ENCODE data around the gene TNIP1. TPM values are rescaled to one million over a fixed set of nuclear protein-coding genes. Genes with fewer than 3 reads are reported as not detected.

The TNIP1 gene
- polyA plus RNA-seq, 2 of the 4 experiments (the other 2 are of a cell fraction): 48.4 to 53.4 TPM

DNA sequence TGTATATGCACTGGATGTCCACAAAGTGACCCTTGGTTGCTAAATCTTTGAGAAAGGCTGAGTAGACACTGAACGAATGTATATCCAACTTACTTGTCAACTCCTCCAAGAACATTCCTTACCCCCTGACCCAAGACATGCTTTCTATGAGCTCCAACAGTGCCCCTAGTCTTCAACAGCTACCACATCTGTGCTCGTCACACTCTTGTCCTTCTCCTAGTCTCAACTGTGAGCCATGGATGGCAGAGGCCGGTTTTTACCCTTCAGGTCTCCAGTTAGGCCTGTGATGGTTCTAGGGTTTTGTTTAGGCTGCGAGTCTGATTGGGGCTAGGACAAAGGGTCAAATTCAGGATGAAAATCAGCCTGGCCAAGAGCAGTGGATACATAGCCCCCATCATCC is 79.4 kb downstream of the TNIP1 start:
- ATAC-seq: no peak
- ChIA-PET POLR2A (no interaction called here), CTCF (interaction anchor here (0.7 to 4.7 kb wide), 13 partner anchors 9 to 280 kb away, joined by 3 to 59 read pairs (median 5); no protein-coding TSS in a partner anchor)
- DNase-seq (ENCODE audit: low read depth in 1 of 2, low spot score in 1 of 2): no peak
- Histone ChIP-seq H3K4me1 (no peaks in the 10 kb centered on the region), H3K4me3 (no peak overlapping the region), H3K27ac (no peak overlapping the region), H3K9me3 (no peaks in the 10 kb centered on the region), H3K4me2 (no peak overlapping the region)
- no peak for FAIRE-seq
- WGBS (ENCODE audit: missing lambda C conversion rate): 34% methylated on average over 4 of the region's 4 CpGs
- no peak for TF ChIP-seq ZNF302 (CRISPR knock-in tag; IDR thresholded peaks at IDR 0.05)
- TF ChIP-seq, protein P1, sequence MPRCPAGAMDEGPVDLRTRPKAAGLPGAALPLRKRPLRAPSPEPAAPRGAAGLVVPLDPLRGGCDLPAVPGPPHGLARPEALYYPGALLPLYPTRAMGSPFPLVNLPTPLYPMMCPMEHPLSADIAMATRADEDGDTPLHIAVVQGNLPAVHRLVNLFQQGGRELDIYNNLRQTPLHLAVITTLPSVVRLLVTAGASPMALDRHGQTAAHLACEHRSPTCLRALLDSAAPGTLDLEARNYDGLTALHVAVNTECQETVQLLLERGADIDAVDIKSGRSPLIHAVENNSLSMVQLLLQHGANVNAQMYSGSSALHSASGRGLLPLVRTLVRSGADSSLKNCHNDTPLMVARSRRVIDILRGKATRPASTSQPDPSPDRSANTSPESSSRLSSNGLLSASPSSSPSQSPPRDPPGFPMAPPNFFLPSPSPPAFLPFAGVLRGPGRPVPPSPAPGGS (IDR thresholded peaks at IDR 0.05): no peak

DNA sequence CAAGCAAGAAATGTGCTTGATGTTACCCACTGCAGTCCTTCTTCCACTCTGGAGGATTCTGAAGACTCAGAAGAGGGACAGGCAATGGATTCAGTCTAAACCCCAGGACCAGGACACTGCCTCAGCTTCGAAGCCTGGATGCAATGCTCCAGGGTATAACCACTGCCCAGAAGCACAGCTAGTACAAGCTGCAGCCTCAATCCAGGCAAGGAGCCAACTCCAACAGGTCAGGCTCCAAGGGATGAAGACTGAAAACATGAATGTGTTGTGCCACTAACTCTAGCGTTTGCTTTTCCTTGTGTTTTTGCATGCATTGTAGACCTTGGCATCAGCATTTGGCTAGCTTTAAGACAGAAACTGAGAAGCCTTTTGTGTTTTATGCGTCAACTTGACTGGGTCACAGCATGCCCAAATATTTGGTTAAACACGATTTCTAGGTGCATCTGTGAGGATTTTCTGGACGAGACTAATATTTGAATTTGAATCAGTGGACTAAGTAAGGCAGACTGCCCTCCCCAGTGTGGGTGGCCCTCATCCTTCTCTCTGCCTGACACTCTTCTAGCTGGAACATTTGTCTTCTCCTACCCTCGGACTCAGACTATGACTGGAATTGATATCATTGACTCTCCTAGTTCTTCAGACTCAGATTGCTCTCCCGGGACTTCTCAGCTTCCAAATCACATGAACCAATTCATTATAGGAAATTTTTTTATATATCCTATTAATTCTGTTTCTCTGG is 81.0 kb downstream of the TNIP1 start:
- Histone ChIP-seq H3K9me3 (no peaks in the 10 kb centered on the region), H3K4me1 (no peaks in the 10 kb centered on the region), H3K27ac (no peak overlapping the region), H3K4me2 (no peak overlapping the region), H3K4me3 (no peak overlapping the region)
- no peak for ATAC-seq
- POLR2A ChIA-PET: no interaction called here
- CTCF ChIA-PET: interaction anchor here (1.1 to 4.7 kb wide), 5 partner anchors 116 to 652 kb away, joined by 3 to 48 read pairs (median 7); no protein-coding TSS in a partner anchor
- TF ChIP-seq ZSCAN20 (CRISPR knock-in tag; IDR thresholded peaks at IDR 0.05) (no peak), KDM5A (IDR thresholded peaks at IDR 0.05) (no peak), CBX8 (IDR thresholded peaks at IDR 0.05) (no peak), RNF2 (IDR thresholded peaks at IDR 0.05; ENCODE audit: borderline replicate concordance, low read depth) (no peak), GATA3 (IDR thresholded peaks at IDR 0.05; ENCODE audit: borderline replicate concordance) (no peak), EHF (CRISPR knock-in tag; IDR thresholded peaks at IDR 0.05) (no peak), ZNF302 (CRISPR knock-in tag; IDR thresholded peaks at IDR 0.05) (no peak), FOXS1 (CRISPR knock-in tag; IDR thresholded peaks at IDR 0.05) (no peak), NR3C1 (IDR thresholded peaks at IDR 0.05) (no peak), POLR2A (IDR thresholded peaks at IDR 0.05; ENCODE audit: low read length) (no peak), RAD21 (conservative IDR thresholded peaks at IDR 0.05 in 1 of 2, IDR thresholded peaks at IDR 0.05 in 1 of 2) (no peak), SMC3 (IDR thresholded peaks at IDR 0.05) (no peak), FOSB (CRISPR knock-in tag; IDR thresholded peaks at IDR 0.05) (no peak), EHMT2 (IDR thresholded peaks at IDR 0.05; ENCODE audit: low read depth) (no peak), ZC3H11A (IDR thresholded peaks at IDR 0.05) (no peak), JUNB (IDR thresholded peaks at IDR 0.05) (no peak)
- TF ChIP-seq, protein P2, sequence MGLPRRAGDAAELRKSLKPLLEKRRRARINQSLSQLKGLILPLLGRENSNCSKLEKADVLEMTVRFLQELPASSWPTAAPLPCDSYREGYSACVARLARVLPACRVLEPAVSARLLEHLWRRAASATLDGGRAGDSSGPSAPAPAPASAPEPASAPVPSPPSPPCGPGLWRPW (IDR thresholded peaks at IDR 0.05): no peak
- TF ChIP-seq, protein P3, sequence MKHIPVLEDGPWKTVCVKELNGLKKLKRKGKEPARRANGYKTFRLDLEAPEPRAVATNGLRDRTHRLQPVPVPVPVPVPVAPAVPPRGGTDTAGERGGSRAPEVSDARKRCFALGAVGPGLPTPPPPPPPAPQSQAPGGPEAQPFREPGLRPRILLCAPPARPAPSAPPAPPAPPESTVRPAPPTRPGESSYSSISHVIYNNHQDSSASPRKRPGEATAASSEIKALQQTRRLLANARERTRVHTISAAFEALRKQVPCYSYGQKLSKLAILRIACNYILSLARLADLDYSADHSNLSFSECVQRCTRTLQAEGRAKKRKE (CRISPR knock-in tag; IDR thresholded peaks at IDR 0.05; ENCODE audit: low read depth): no peak
- TF ChIP-seq, protein P4, sequence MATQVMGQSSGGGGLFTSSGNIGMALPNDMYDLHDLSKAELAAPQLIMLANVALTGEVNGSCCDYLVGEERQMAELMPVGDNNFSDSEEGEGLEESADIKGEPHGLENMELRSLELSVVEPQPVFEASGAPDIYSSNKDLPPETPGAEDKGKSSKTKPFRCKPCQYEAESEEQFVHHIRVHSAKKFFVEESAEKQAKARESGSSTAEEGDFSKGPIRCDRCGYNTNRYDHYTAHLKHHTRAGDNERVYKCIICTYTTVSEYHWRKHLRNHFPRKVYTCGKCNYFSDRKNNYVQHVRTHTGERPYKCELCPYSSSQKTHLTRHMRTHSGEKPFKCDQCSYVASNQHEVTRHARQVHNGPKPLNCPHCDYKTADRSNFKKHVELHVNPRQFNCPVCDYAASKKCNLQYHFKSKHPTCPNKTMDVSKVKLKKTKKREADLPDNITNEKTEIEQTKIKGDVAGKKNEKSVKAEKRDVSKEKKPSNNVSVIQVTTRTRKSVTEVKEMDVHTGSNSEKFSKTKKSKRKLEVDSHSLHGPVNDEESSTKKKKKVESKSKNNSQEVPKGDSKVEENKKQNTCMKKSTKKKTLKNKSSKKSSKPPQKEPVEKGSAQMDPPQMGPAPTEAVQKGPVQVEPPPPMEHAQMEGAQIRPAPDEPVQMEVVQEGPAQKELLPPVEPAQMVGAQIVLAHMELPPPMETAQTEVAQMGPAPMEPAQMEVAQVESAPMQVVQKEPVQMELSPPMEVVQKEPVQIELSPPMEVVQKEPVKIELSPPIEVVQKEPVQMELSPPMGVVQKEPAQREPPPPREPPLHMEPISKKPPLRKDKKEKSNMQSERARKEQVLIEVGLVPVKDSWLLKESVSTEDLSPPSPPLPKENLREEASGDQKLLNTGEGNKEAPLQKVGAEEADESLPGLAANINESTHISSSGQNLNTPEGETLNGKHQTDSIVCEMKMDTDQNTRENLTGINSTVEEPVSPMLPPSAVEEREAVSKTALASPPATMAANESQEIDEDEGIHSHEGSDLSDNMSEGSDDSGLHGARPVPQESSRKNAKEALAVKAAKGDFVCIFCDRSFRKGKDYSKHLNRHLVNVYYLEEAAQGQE (IDR thresholded peaks at IDR 0.05): no peak
- TF ChIP-seq, protein P5, sequence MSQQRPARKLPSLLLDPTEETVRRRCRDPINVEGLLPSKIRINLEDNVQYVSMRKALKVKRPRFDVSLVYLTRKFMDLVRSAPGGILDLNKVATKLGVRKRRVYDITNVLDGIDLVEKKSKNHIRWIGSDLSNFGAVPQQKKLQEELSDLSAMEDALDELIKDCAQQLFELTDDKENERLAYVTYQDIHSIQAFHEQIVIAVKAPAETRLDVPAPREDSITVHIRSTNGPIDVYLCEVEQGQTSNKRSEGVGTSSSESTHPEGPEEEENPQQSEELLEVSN (IDR thresholded peaks at IDR 0.05; ENCODE audit: borderline replicate concordance, low read depth): no peak
- no peak for DNase-seq (ENCODE audit: low read depth in 1 of 2, low spot score in 1 of 2)
- WGBS (ENCODE audit: missing lambda C conversion rate): 27% methylated on average over 7 of the region's 7 CpGs
- FAIRE-seq: no peak

Data from A549 (cell line).